ENCODE measurements around the gene SCAI. TPM values are rescaled to one million over a fixed set of nuclear protein-coding genes. Genes with fewer than 3 reads are reported as not detected.

Gene SCAI
- total and polyA plus RNA-seq, 9 donors = 3.1 to 13.3 (median 9.2) TPM

DNA sequence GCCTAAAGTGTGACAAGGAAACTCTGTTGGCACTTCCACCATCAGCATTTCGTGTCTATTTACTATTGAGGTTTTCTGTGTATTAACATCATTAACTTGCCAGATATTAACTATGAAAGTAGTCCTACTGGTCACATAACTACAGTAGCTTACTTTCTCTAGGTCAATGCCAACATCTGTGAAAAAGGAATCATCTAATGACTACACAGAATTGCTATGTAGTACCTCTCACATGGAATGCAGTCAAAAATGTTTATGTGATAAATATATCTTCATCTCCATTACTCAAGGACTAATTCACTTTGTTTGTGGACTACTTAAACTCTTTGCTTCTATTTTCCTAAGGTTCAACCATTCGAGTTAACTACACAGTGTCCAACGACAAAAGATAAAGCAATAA is 2.1 kb downstream of the SCAI start:
- no peak for DNase-seq
- WGBS, 3 donors = 51 to 67% (median 63%) methylated on average over 3 of the region's 3 CpGs
- Histone ChIP-seq H3K9me3 (no peaks in the 10 kb centered on the region), H3K36me3 (no peaks in the 10 kb centered on the region), H3K4me1 (ENCODE audit: insufficient read depth) (no peaks in the 10 kb centered on the region), H3K4me3 (no peak overlapping the region), H3K27me3 (no peaks in the 10 kb centered on the region), H3K27ac (no peak overlapping the region)
- intact Hi-C loops (cut with DNase I) = loop anchor here in 3 of 4 donors (5.0 to 10.0 kb wide), 4 partner anchors 199 to 369 kb away; partner anchors contain the start of genes NR6A1 (in 2 of the 3), ARPC5L (in 1 of the 3), GOLGA1 (in 1 of the 3) and OLFML2A (in 1 of the 3)
- TF ChIP-seq, protein P1, sequence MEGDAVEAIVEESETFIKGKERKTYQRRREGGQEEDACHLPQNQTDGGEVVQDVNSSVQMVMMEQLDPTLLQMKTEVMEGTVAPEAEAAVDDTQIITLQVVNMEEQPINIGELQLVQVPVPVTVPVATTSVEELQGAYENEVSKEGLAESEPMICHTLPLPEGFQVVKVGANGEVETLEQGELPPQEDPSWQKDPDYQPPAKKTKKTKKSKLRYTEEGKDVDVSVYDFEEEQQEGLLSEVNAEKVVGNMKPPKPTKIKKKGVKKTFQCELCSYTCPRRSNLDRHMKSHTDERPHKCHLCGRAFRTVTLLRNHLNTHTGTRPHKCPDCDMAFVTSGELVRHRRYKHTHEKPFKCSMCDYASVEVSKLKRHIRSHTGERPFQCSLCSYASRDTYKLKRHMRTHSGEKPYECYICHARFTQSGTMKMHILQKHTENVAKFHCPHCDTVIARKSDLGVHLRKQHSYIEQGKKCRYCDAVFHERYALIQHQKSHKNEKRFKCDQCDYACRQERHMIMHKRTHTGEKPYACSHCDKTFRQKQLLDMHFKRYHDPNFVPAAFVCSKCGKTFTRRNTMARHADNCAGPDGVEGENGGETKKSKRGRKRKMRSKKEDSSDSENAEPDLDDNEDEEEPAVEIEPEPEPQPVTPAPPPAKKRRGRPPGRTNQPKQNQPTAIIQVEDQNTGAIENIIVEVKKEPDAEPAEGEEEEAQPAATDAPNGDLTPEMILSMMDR (IDR thresholded peaks at IDR 0.05) = no peak
- TF ChIP-seq POLR2A (IDR thresholded peaks at IDR 0.05) (no peak), EP300 (IDR thresholded peaks at IDR 0.05) (no peak)

- WGBS, 3 donors = 92 to 95% (median 93%) methylated on average over 1 of the region's 1 CpG
- Histone ChIP-seq H3K27ac (no peak overlapping the region), H3K4me3 (no peak overlapping the region), H3K36me3 (no peaks in the 10 kb centered on the region), H3K9me3 (no peaks in the 10 kb centered on the region), H3K27me3 (no peaks in the 10 kb centered on the region), H3K4me1 (ENCODE audit: insufficient read depth) (no peaks in the 10 kb centered on the region)
- intact Hi-C loops (cut with DNase I) = loop anchor here in 3 of 4 donors (5.0 to 10.0 kb wide), 4 partner anchors 198 to 368 kb away; partner anchors contain the start of genes NR6A1 (in 2 of the 3), ARPC5L (in 1 of the 3), GOLGA1 (in 1 of the 3) and OLFML2A (in 1 of the 3)
- DNase-seq = no peak
- TF ChIP-seq EP300 (IDR thresholded peaks at IDR 0.05) (no peak), POLR2A (IDR thresholded peaks at IDR 0.05) (no peak)
- TF ChIP-seq, protein P1 (IDR thresholded peaks at IDR 0.05) = no peak
Observed at GRCh38 chr9:125140576-125140975, 2.8 kb downstream of the SCAI start.

DNA sequence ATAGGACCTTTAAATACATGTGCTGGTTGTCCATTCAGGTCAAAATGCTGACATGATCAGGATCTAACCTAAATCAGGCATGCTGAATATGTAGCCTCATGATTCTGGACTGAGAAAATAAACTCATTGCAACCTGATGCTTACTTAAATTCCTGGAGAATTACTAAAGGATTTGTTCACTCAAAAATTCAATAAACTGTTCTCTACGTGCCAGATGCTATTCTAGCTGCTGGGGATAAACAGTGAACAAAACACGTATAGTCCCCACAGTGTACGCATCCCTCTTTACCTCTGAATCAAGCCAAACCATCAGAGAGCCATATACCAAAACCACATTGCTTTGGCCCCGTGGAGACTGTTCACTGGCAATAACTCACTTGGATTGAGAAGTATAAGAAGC is 6.1 kb downstream of the SCAI start:
- Histone ChIP-seq H3K27me3 (no peaks in the 10 kb centered on the region), H3K4me3 (no peak overlapping the region), H3K36me3 (no peaks in the 10 kb centered on the region), H3K9me3 (no peaks in the 10 kb centered on the region), H3K27ac (no peak overlapping the region), H3K4me1 (ENCODE audit: insufficient read depth) (no peaks in the 10 kb centered on the region)
- intact Hi-C loops (cut with DNase I) = no loop called here
- TF ChIP-seq EP300 (IDR thresholded peaks at IDR 0.05) (no peak), POLR2A (IDR thresholded peaks at IDR 0.05) (no peak)
- TF ChIP-seq, protein P1 (IDR thresholded peaks at IDR 0.05) = no peak
- 61 to 73% (median 66%) methylated on average over 4 of the region's 4 CpGs for WGBS, 3 donors
- DNase-seq = no peak

- TF ChIP-seq POLR2A (IDR thresholded peaks at IDR 0.05) = no peak
- TF ChIP-seq, protein P1 (IDR thresholded peaks at IDR 0.05) = no peak
- no peak for TF ChIP-seq EP300 (IDR thresholded peaks at IDR 0.05)
- H3K4me3 ChIP-seq = no peak overlapping the region
- no peaks in the 10 kb centered on the region for H3K4me1 ChIP-seq (ENCODE audit: insufficient read depth)
- no peaks in the 10 kb centered on the region for H3K9me3 ChIP-seq
- H3K27me3 ChIP-seq = no peaks in the 10 kb centered on the region
- no peak for DNase-seq
- no peaks in the 10 kb centered on the region for H3K36me3 ChIP-seq
- intact Hi-C loops (cut with DNase I) = no loop called here
- H3K27ac ChIP-seq = no peak overlapping the region
Observed at GRCh38 chr9:125134976-125135375, 8.4 kb downstream of the SCAI start.

Measured in ovary (tissue), 9 donors.